Measurements from ENCODE around the gene MYO1F. TPM values are rescaled to one million over a fixed set of nuclear protein-coding genes. Genes with fewer than 3 reads are reported as not detected.

MYO1F gene
- total and polyA plus RNA-seq, 2 donors from 2014 or later: 1.7 to 35.8 TPM

DNA sequence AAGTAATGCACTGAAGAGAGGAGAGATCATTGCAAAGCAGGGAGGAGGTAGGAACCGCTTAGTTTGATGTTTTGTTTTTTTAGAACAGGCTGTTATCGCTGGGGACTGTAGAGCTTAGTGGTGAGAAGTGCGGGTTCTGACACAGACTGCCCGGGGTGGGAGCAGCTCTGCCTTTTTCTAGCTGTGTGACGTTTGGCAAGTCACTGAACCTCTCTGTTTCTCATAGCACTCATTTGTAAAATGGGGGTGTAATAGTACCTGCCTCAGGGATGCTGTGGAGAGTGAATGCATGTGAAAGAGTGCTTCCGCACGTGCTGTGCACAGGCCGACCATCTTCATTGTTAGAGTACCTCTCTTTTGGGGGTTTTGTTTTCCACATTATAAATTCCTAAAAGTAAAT lies 94.1 kb downstream of the MYO1F start:
- intact Hi-C loops (cut with DNase I): no loop called here
- Histone ChIP-seq H3K27me3 (ENCODE audit: control insufficient read depth, insufficient read depth, low read length) (no peaks in the 10 kb centered on the region), H3K4me1 (ENCODE audit: control insufficient read depth in 2 of 3, insufficient read depth in 2 of 3, low read depth in 1 of 3, low read length in 3 of 3) (peaks cover 0 to 11% (median 0%) of the 10 kb centered on the region in 3 donors), H3K27ac (ENCODE audit: low read depth in 2 of 2, low read length in 2 of 2) (no peak overlapping the region), H3K9ac (ENCODE audit: low read length in 3 of 3) (no peak overlapping the region), H3K4me3 (ENCODE audit: low read length in 3 of 3) (no peak overlapping the region), H3K36me3 (ENCODE audit: control insufficient read depth in 2 of 3, insufficient read depth in 3 of 3, low read length in 3 of 3) (peaks cover 11 to 66% (median 46%) of the 10 kb centered on the region in 3 donors), H3K9me3 (ENCODE audit: control insufficient read depth in 2 of 3, insufficient read depth in 1 of 3, low read length in 3 of 3) (no peaks in the 10 kb centered on the region)
- TF ChIP-seq, protein P1, sequence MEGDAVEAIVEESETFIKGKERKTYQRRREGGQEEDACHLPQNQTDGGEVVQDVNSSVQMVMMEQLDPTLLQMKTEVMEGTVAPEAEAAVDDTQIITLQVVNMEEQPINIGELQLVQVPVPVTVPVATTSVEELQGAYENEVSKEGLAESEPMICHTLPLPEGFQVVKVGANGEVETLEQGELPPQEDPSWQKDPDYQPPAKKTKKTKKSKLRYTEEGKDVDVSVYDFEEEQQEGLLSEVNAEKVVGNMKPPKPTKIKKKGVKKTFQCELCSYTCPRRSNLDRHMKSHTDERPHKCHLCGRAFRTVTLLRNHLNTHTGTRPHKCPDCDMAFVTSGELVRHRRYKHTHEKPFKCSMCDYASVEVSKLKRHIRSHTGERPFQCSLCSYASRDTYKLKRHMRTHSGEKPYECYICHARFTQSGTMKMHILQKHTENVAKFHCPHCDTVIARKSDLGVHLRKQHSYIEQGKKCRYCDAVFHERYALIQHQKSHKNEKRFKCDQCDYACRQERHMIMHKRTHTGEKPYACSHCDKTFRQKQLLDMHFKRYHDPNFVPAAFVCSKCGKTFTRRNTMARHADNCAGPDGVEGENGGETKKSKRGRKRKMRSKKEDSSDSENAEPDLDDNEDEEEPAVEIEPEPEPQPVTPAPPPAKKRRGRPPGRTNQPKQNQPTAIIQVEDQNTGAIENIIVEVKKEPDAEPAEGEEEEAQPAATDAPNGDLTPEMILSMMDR (IDR thresholded peaks at IDR 0.05; ENCODE audit: borderline replicate concordance, extremely low read depth, insufficient read depth): no peak
- FAIRE-seq (no peak), DNase-seq (no peak)

DNA sequence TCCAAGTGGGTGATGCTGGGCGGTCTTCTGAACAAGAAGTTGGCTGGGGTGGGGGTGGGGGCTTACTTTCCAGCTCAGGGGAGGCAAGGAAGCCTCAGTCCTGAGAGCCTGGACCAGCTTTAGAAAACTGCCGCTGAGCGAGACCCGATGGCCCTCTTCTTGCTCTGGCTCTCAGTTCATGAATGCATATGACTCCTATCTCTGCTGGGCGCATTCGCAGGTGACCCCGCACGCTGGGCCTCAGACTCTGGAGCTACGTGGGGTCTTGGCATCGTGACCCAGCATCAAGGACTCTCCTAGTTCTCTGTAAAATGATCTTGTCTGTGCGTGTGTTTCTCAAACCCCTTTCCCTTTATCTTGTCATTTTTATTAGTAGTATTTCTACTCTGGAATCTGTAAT lies 94.5 kb downstream of the MYO1F start:
- TF ChIP-seq, protein P1 (IDR thresholded peaks at IDR 0.05; ENCODE audit: borderline replicate concordance, extremely low read depth, insufficient read depth): no peak
- FAIRE-seq (no peak), DNase-seq (no peak)
- Histone ChIP-seq H3K36me3 (ENCODE audit: control insufficient read depth in 2 of 3, insufficient read depth in 3 of 3, low read length in 3 of 3) (peaks cover 11 to 61% (median 45%) of the 10 kb centered on the region in 3 donors), H3K4me1 (ENCODE audit: control insufficient read depth in 2 of 3, insufficient read depth in 2 of 3, low read depth in 1 of 3, low read length in 3 of 3) (peaks cover 0 to 11% (median 0%) of the 10 kb centered on the region in 3 donors), H3K27ac (ENCODE audit: low read depth in 2 of 2, low read length in 2 of 2) (no peak overlapping the region), H3K4me3 (ENCODE audit: low read length in 3 of 3) (no peak overlapping the region), H3K27me3 (ENCODE audit: control insufficient read depth, insufficient read depth, low read length) (no peaks in the 10 kb centered on the region), H3K9ac (ENCODE audit: low read length in 3 of 3) (no peak overlapping the region), H3K9me3 (ENCODE audit: control insufficient read depth in 2 of 3, insufficient read depth in 1 of 3, low read length in 3 of 3) (no peaks in the 10 kb centered on the region)
- intact Hi-C loops (cut with DNase I): no loop called here

DNA sequence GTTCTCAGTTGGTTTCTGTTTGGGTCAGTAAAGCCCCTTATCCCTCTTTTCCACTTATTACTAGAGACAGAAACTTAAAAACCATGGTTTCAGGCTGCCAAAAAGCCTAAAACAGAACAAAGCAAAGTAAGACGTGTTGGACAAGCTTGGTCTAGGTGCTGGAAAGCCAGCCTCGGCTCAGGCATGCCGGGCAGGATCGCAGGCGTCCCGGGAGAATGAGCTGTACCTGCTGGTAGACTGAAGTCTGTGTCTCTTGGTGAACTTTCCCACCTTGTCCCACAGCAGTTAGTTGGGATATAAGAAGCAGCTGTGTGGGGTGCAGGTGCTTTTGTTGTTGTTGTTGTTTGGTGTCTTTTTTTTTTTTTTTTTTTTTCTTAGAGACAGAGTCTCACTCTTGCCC lies 95.6 kb downstream of the MYO1F start:
- intact Hi-C loops (cut with DNase I): no loop called here
- Histone ChIP-seq H3K9ac (ENCODE audit: low read length in 3 of 3) (no peak overlapping the region), H3K4me3 (ENCODE audit: low read length in 3 of 3) (no peak overlapping the region), H3K27ac (ENCODE audit: low read depth in 2 of 2, low read length in 2 of 2) (no peak overlapping the region), H3K36me3 (ENCODE audit: control insufficient read depth in 2 of 3, insufficient read depth in 3 of 3, low read length in 3 of 3) (peaks cover 5 to 56% (median 34%) of the 10 kb centered on the region in 3 donors), H3K4me1 (ENCODE audit: control insufficient read depth in 2 of 3, insufficient read depth in 2 of 3, low read depth in 1 of 3, low read length in 3 of 3) (peaks cover 0 to 11% (median 0%) of the 10 kb centered on the region in 3 donors), H3K9me3 (ENCODE audit: control insufficient read depth in 2 of 3, insufficient read depth in 1 of 3, low read length in 3 of 3) (no peaks in the 10 kb centered on the region), H3K27me3 (ENCODE audit: control insufficient read depth, insufficient read depth, low read length) (no peaks in the 10 kb centered on the region)
- TF ChIP-seq, protein P1 (IDR thresholded peaks at IDR 0.05; ENCODE audit: borderline replicate concordance, extremely low read depth, insufficient read depth): no peak
- FAIRE-seq: no peak
- DNase-seq: peak in 1 of 5 donors; percentile 15

DNA sequence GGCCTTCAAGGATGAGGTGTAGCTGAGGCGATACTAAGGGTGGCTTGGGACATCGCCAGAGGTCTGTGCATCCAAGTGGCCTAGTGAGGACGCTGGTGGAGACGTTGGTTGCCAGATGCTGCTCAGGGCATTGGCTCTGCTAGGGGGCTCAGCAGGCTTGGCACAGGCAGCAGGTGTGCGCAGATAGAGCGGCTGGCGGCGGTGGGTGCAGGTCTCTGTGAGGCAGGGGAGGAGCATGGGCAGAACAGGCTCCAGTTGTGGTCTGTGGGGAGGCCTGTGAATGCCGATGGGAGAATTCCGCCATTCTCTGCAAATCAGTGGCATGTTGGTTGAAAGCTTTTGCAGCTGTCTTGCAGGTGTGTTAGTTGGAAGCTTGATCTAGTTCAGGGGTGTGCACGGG lies 96.0 kb downstream of the MYO1F start:
- Histone ChIP-seq H3K9me3 (ENCODE audit: control insufficient read depth in 2 of 3, insufficient read depth in 1 of 3, low read length in 3 of 3) (no peaks in the 10 kb centered on the region), H3K27me3 (ENCODE audit: control insufficient read depth, insufficient read depth, low read length) (no peaks in the 10 kb centered on the region), H3K36me3 (ENCODE audit: control insufficient read depth in 2 of 3, insufficient read depth in 3 of 3, low read length in 3 of 3) (peaks cover under 1 to 53% (median 30%) of the 10 kb centered on the region in 3 donors), H3K9ac (ENCODE audit: low read length in 3 of 3) (no peak overlapping the region), H3K27ac (ENCODE audit: low read depth in 2 of 2, low read length in 2 of 2) (no peak overlapping the region), H3K4me1 (ENCODE audit: control insufficient read depth in 2 of 3, insufficient read depth in 2 of 3, low read depth in 1 of 3, low read length in 3 of 3) (peaks cover 0 to 11% (median 0%) of the 10 kb centered on the region in 3 donors), H3K4me3 (ENCODE audit: low read length in 3 of 3) (no peak overlapping the region)
- intact Hi-C loops (cut with DNase I): no loop called here
- TF ChIP-seq, protein P1 (IDR thresholded peaks at IDR 0.05; ENCODE audit: borderline replicate concordance, extremely low read depth, insufficient read depth): no peak
- FAIRE-seq: no peak
- peak in 1 of 5 donors; percentile 23 for DNase-seq
